ENCODE data around the gene DCAF12.

DCAF12 gene

GRCh38 chr9:34124926-34125325 is 1.6 kb downstream of the DCAF12 start:
- no peak for DNase-seq

DNA sequence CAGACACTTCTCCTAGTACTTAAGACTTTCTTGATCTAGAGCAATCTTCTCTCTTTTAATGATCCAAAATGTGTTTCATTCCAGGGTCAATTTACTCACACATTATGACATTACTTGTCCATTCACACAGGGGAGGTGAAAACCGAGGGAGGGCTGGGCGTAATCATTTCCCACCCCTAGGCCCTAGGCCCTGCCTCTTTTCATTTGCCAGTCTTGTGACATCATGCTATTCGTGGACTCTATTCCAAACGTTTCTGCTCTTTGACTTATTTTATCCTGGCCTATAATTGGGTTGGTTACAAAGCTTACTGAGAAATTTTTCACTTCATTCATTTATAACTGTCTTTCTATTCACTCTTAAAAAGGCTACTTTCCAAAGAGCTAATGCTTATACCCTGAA is 2.4 kb downstream of the DCAF12 start:
- no peak for DNase-seq

DNA sequence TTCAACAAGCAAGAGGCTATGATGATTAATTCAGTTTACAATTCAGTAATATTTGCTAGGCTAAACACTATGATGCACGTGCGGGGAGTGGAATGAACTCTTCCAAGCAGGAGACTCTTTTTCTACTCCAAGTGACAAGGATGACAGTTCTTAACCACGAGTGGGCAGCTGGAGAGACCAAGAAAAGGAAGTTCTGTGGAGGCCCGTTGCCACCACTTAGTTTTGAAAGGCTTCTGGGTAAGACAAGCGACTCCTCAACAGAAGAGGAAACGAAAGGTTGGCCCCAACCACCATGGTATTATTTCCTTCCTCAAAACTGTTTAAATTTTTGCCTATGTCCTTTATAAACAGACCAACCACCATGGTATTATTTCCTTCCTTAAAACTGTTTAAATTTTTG is 2.8 kb downstream of the DCAF12 start:
- DNase-seq = no peak

DNA sequence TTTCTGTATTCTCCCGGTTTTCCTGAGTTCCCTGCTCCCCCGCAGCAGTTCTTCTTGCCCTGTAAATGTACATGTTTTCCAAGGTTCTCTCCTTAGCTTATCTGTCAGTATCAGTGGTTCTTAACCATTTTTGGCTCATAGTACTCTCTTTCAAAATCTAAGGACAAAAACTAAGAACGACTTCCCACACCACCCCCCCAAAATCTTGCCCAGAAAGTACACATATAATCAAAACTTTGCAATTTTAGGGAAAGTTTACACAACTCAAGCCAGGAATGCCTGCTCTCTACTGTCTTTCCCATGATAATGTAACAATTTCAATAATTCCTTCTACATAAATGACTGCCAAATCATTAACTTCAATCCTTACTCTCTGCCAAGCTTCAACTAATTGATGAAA is 4.5 kb downstream of the DCAF12 start:
- no peak for DNase-seq

- no peak for DNase-seq
These were observed 6.8 kb downstream of the DCAF12 start for GRCh38 chr9:34119713-34120112.

DNA sequence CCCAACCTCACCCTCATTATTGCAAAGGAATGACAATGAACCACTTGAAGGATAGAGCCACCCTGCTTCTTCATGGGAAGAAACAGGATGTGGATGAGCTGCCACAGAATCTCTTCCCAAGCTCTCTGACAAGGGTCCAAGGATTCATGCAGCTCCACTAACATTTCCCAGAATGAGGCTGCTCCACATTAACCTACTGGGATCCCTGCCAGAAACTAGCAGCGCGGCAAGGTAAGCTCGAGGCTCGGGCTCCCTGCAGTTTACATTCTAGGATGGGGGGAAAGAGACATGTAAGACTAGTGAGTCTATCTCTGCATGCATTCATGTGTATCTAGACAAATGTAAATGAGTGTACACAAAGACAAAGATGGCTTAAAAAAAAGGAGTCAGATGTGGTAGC is 12.1 kb downstream of the DCAF12 start:
- DNase-seq = peak; percentile 29

GRCh38 chr9:34106110-34106509 is 20.4 kb downstream of the DCAF12 start:
- no peak for DNase-seq

- DNase-seq = no peak
These were observed 23.7 kb downstream of the DCAF12 start for GRCh38 chr9:34102796-34103195.

GRCh38 chr9:34098307-34098706 is 28.2 kb downstream of the DCAF12 start:
- no peak for DNase-seq

DNA sequence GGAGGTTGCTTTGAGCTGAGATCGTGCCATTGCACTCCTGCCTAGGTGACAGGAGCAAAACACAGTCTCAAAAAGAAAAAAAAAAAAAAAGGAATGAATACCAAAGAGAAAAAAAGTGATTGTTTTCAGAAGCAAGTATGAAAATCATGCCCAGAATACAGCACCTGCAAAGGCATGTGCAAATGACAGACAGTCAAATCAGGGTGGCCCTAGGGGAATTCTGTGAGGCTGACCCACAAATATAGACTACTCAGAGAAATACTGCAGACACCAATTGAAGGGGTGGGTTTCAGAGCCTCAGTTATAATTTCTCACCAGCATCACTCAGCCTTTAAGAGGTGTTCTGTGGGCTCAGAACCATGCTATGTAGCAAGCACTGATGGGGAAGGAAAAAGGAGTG is 28.6 kb downstream of the DCAF12 start:
- no peak for DNase-seq

DNA sequence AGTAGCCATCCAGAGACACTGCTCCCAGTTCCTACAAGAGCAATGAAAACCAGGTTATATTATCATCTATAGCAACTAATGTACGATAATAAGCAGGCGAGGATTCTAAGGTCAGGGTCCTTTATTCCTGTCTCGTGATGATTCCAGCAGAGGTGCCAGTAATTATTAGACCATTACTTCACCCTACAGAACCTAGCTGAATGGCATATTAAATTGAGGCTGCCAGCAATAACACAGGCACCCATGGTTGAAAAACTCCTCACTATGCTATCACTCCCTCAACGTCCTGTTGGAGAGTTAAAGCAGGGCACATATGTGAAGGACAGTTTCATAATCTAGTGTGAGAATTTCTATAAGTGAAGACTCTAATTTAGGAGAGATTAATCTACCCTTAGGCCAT is 29.7 kb downstream of the DCAF12 start:
- no peak for DNase-seq

DNA sequence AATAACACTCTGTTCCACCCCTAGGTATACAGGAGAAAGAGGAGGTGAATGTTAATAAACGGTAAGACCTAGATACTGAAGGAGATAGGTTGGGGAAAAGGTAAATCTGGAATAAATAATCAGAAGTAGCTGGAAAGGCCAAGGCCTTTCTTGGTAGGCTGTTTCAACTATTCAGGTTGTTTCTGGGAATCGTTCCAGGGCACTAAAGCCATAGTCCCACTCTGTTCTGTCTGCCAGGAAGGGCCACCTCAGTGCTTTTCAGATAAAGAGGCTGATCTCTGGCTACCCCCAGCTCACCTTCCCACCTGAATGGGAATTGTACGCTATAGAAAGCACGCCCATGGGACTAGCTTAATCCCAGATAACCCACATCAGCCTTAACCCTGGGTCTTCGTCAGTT is 32.9 kb downstream of the DCAF12 start:
- DNase-seq = no peak

GRCh38 chr9:34089311-34089710 is 37.2 kb downstream of the DCAF12 start:
- DNase-seq = no peak

DNA sequence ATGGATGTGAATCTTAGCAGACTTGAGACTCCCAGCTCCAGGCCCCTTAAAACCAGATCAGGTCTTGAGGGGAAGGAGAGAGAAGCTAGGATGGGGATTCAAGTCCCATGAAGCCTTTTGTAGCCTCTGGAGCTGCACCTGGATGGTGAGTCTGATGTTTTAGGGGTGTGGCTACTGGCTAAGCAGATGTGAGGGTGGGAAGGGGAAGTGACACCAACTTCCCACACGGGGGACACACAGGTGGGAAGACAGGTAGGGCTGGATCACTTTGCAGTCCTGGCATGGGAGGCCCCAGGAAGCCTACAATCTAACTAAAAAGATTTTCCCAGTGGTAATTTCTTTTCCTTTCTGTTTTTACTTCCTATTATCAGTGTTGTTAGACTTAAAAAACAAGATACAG is 39.1 kb downstream of the DCAF12 start:
- no peak for DNase-seq

DNA sequence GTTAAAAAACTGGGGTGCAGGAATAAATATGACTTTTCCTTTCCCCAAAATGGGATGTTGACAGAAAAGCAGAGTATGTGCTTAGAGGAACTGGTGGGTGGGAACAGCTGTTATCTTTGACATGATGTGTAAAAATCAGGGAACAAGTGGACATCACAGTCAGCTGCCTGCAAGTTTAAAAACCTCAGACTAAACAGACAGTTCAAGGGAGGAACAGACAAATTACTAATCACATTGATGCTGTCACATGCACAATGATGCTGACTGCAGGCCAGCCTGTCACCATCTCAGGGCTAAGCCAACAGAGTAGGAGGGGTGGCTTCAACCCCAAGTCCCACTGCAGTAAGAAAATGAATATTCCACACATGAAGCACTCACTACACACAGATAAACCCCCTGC is 39.6 kb downstream of the DCAF12 start:
- no peak for DNase-seq

DNA sequence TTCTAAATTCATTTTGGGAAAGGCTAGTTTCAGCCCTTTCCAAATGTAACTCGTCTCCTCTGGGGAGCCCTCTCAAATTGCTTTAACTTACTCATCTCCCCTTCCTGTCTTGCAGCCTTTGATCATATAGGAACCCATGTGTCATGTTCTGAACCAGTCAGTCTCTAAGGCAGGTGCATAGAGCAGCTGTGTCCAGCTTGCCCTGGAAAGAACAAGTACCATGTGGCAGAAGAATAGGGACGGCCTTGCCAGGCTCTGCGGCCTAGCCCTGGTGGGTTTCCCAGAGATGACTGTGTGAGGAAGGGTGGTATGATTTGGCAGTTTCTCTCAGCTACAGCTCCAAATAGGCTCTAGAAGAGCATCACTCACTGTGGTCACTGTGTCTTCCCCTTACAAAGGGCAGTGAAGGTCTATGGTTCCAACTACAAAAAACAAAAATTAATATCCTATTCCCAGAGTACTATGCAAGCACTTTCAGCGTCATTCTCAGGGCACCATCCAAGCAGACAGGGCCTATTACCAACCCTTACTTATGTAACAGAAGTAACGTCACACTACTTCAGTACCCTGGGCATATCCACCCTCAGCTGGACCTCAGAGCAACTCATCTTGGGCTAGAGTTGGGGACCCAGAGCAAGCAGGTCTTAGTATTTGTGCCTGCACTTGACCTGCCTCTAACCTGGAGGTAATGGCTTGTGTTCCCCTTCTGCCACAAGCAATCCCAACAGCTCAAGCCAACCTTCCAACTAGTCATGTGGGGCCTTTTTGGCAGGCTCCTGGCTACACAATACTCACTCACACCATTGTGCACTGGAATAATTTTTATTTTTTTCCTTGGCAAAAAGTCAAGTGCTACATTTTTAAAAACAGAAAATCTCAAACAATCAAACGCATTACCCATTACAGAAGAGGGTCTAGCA is 40.7 kb downstream of the DCAF12 start:
- DNase-seq = no peak

- no peak for DNase-seq
These were observed 41.9 kb downstream of the DCAF12 start for GRCh38 chr9:34084562-34084961.

GRCh38 chr9:34079181-34079580 is 47.3 kb downstream of the DCAF12 start:
- no peak for DNase-seq

DNA sequence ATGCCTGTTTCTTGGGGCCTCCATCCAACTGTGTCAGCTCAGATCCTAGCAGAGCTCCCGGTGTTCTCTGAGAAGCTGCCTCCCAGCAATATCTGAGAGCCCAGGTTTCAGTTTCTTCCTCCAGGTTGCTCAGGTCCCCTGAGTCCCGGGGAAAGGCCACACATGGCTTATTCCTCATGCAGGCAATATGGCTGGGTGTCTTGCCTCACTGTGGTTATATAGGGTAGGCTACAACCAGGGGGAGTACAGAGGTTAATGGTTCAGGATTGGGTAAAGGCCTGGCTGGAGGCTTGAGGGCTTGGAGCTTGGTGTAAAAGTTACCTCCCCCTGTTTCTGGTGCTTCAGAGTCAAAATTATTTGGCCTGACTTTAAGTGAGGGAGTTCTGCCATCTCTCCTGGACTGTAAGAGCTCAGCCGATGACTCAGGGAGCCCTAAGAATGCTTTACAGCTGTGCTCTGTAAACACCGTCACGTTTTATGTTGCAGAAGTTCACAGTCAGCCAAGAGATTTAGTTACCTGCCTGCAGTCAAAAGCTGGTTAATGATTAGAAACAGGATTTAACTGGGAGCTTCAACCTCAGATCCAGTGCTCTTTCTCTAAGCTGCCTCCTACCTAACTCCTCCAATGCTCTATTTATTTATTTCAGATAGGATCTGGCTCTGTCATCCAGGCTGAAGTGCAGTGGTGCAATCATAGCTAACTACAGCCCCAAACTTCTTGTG is 53.5 kb downstream of the DCAF12 start:
- DNase-seq = no peak

DNA sequence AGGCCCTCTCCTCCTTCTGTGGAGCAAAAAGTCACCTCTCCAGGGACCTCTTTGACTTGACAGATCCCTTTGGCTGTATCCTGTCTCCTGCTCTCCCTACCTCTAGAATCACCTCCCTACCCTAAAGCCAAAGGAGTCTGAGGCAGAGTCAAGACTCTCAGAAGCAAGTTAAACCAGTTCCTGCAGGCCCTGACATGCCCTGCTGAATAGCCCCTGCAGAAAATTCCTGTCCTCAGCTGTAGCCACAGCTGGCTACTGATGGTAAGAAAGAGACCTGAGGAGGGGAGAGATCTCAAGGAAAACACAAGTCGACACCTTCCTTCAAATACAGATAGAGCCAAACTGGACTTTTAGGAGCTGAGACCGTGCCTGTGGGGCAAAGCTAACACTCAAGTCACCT is 54.1 kb downstream of the DCAF12 start:
- DNase-seq = no peak

DNA sequence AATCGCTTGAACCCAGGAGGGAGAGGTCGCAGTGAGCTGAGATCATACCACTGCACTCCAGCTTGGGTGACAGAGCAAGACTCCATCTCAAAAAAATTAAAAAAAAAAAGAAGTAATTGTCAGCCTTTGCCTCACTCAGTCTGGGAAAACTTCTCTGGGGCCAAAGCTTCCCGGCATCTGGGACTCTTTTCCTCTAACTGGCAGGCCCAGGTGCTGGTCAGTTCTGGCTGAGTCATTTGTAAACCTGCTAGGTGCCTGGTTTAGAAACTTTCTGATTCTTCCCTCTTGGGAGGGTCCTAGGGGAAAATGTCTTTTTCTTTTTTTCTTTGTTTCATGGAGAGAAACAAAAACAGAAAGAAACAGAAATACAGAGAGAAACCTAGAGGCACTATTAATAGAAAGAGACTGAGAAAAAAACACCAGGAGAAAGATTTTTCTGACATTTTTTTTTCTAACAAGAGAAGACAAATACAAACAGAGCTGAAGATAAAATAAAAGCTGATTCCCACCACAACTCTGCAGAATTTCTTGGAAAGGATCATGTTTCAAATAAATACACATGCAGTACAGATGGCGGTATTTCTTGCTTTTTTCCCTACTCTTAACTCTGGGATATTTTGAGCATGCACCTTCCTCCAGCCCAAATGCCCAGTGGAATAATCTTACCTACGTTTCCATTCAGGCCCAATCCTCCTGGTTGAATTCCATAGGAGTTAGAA is 55.7 kb downstream of the DCAF12 start:
- no peak for DNase-seq

DNA sequence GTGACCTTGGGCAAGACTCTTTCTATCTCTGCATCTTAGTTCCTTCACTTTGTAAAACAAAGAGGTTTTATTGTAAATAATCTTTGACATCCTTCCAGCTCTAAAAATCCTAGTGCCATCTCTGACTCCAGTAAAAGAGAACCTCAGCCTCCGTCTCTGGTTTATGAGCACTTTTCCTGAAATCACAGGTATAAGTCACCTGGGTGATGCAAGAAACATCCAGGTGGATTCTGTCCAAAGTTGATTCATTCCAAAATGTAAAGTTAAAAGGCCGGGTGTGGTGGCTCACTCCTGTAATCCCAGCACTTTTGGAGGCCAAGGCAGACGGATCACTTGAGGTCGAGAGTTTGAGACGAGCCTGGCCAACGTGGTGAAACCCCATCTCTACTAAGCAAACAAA is 56.7 kb downstream of the DCAF12 start:
- no peak for DNase-seq

DNA sequence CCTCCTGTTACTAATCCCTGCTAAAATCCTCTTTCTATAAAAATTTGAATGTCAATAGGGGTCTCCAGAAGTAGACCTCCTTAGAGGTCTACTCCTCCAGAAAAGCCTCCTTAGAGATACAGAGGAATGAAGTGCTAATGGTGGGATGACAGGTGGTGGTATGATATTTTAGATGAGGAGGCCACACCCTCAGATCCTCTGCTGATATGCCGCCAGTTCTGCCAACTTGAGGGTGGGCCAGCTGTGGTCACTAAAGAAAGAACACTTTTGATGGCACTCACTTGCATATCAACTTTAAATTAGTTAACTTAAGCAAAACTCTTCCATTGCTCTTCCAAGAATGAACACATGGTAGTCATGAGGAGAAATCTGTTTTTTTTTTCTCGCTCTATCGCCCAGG is 61.0 kb downstream of the DCAF12 start:
- DNase-seq = no peak

DNA sequence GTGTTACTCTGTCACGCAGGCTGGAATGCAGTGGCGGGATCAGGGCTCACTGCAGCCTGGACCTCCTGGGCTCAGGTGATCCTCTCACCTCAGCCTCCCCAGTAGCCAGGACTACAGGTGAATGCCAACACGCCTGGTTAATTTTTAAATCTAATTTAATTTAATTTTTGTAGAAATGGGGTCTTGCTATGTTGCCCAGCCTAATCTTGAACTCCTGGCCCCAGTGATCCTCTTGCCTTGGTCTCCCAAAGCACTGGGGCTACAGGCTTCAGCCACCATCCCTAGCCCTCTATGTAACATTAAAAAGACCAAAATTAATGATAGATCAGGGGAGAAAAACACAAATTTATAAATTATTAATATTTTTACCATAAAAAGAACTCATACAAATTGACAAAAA is 66.5 kb downstream of the DCAF12 start:
- DNase-seq = no peak

Measured in NCI-H1092 treated with DMSO at 0.1 percent for 48 hours (cell line).